ENCODE results near the gene TANGO6.

The TANGO6 gene

GRCh38 chr16:68909099-68909733 is 65.9 kb downstream of the TANGO6 start:
- Mint-ChIP-seq H3K4me3 (no peak overlapping the region), H3K4me1 (no peaks in the 10 kb centered on the region)
- CTCF ChIA-PET = interaction anchor here (0.7 to 1.9 kb wide), 2 partner anchors 215 to 241 kb away, joined by 3 to 5 read pairs; no protein-coding TSS in a partner anchor

GRCh38 chr16:68910051-68910450 is 66.7 kb downstream of the TANGO6 start:
- Mint-ChIP-seq H3K4me3 (no peak overlapping the region), H3K27ac (no peak overlapping the region), H3K4me1 (no peaks in the 10 kb centered on the region), H3K27me3 (no peaks in the 10 kb centered on the region), H3K9me3 (no peaks in the 10 kb centered on the region), H3K36me3 (peaks cover 11% of the 10 kb centered on the region)
- CTCF ChIA-PET = interaction anchor here (0.7 to 1.9 kb wide), 2 partner anchors 214 to 241 kb away, joined by 3 to 5 read pairs; no protein-coding TSS in a partner anchor
- DNase-seq = no peak

More at GRCh38 chr16:68909099-68909733, 65.9 kb downstream of the TANGO6 start:
- no peaks in the 10 kb centered on the region for H3K9me3 Mint-ChIP-seq
- no peak for DNase-seq
- peaks cover 13% of the 10 kb centered on the region for H3K36me3 Mint-ChIP-seq
- no peak overlapping the region for H3K27ac Mint-ChIP-seq
- H3K27me3 Mint-ChIP-seq = no peaks in the 10 kb centered on the region

- Mint-ChIP-seq H3K4me3 (no peak overlapping the region), H3K36me3 (peaks cover 10% of the 10 kb centered on the region), H3K27me3 (no peaks in the 10 kb centered on the region), H3K27ac (no peak overlapping the region), H3K4me1 (no peaks in the 10 kb centered on the region), H3K9me3 (no peaks in the 10 kb centered on the region)
- CTCF ChIA-PET = interaction anchor here (0.9 kb wide), 1 partner anchor 247 kb away, joined by 3 read pairs; no protein-coding TSS in a partner anchor
- DNase-seq = no peak
Measured at GRCh38 chr16:68915589-68915988, 72.3 kb downstream of the TANGO6 start.

GRCh38 chr16:68917541-68917940 is 74.2 kb downstream of the TANGO6 start:
- H3K36me3 Mint-ChIP-seq = peaks cover 16% of the 10 kb centered on the region
- no peaks in the 10 kb centered on the region for H3K27me3 Mint-ChIP-seq
- H3K4me1 Mint-ChIP-seq = no peaks in the 10 kb centered on the region
- no peak overlapping the region for H3K4me3 Mint-ChIP-seq
- no peaks in the 10 kb centered on the region for H3K9me3 Mint-ChIP-seq
- no peak overlapping the region for H3K27ac Mint-ChIP-seq
- DNase-seq = no peak
- CTCF ChIA-PET = no interaction called here

- DNase-seq = no peak
- no peaks in the 10 kb centered on the region for H3K27me3 Mint-ChIP-seq
- H3K27ac Mint-ChIP-seq = no peak overlapping the region
- peaks cover 20% of the 10 kb centered on the region for H3K36me3 Mint-ChIP-seq
- no peaks in the 10 kb centered on the region for H3K9me3 Mint-ChIP-seq
- CTCF ChIA-PET = interaction anchor here (0.7 kb wide), 1 partner anchor 71 kb away, joined by 3 read pairs; no protein-coding TSS in a partner anchor
- no peak overlapping the region for H3K4me3 Mint-ChIP-seq
- no peaks in the 10 kb centered on the region for H3K4me1 Mint-ChIP-seq
Measured at GRCh38 chr16:68920349-68920748, 77.0 kb downstream of the TANGO6 start.

- DNase-seq = no peak
- CTCF ChIA-PET = no interaction called here
Measured at GRCh38 chr16:68921637-68922036, 78.3 kb downstream of the TANGO6 start.

GRCh38 chr16:68923116-68923515 is 79.8 kb downstream of the TANGO6 start:
- peaks cover 31% of the 10 kb centered on the region for H3K36me3 Mint-ChIP-seq
- H3K27ac Mint-ChIP-seq = no peak overlapping the region

More at GRCh38 chr16:68921637-68922036, 78.3 kb downstream of the TANGO6 start:
- H3K27ac Mint-ChIP-seq = peak overlapping the region; percentile 7
- no peaks in the 10 kb centered on the region for H3K27me3 Mint-ChIP-seq
- H3K36me3 Mint-ChIP-seq = peaks cover 20% of the 10 kb centered on the region
- H3K9me3 Mint-ChIP-seq = no peaks in the 10 kb centered on the region
- no peaks in the 10 kb centered on the region for H3K4me1 Mint-ChIP-seq
- no peak overlapping the region for H3K4me3 Mint-ChIP-seq

GRCh38 chr16:68927018-68927417 is 83.7 kb downstream of the TANGO6 start:
- no peaks in the 10 kb centered on the region for H3K9me3 Mint-ChIP-seq
- DNase-seq = no peak
- no peak overlapping the region for H3K27ac Mint-ChIP-seq
- no peak overlapping the region for H3K4me3 Mint-ChIP-seq
- peaks cover 44% of the 10 kb centered on the region for H3K36me3 Mint-ChIP-seq
- no peaks in the 10 kb centered on the region for H3K27me3 Mint-ChIP-seq
- CTCF ChIA-PET = no interaction called here
- H3K4me1 Mint-ChIP-seq = no peaks in the 10 kb centered on the region

More at GRCh38 chr16:68923116-68923515, 79.8 kb downstream of the TANGO6 start:
- Mint-ChIP-seq H3K4me3 (no peak overlapping the region), H3K27me3 (no peaks in the 10 kb centered on the region), H3K9me3 (no peaks in the 10 kb centered on the region), H3K4me1 (no peaks in the 10 kb centered on the region)
- CTCF ChIA-PET = no interaction called here
- DNase-seq = no peak

GRCh38 chr16:68931196-68931595 is 87.9 kb downstream of the TANGO6 start:
- CTCF ChIA-PET = no interaction called here
- Mint-ChIP-seq H3K4me1 (peaks cover 9% of the 10 kb centered on the region), H3K4me3 (no peak overlapping the region), H3K27ac (no peak overlapping the region), H3K9me3 (no peaks in the 10 kb centered on the region), H3K27me3 (no peaks in the 10 kb centered on the region), H3K36me3 (peaks cover 44% of the 10 kb centered on the region)
- DNase-seq = no peak

- Mint-ChIP-seq H3K27ac (no peak overlapping the region), H3K9me3 (no peaks in the 10 kb centered on the region), H3K4me1 (peaks cover 9% of the 10 kb centered on the region), H3K4me3 (no peak overlapping the region), H3K27me3 (no peaks in the 10 kb centered on the region), H3K36me3 (peaks cover 28% of the 10 kb centered on the region)
- CTCF ChIA-PET = no interaction called here
- DNase-seq = no peak
Measured at GRCh38 chr16:68934402-68934801, 91.1 kb downstream of the TANGO6 start.

- H3K27me3 Mint-ChIP-seq = no peaks in the 10 kb centered on the region
- CTCF ChIA-PET = no interaction called here
- no peak overlapping the region for H3K4me3 Mint-ChIP-seq
- H3K9me3 Mint-ChIP-seq = no peaks in the 10 kb centered on the region
- peaks cover 26% of the 10 kb centered on the region for H3K36me3 Mint-ChIP-seq
- DNase-seq = no peak
- H3K27ac Mint-ChIP-seq = no peak overlapping the region
- peaks cover 9% of the 10 kb centered on the region for H3K4me1 Mint-ChIP-seq
Measured at GRCh38 chr16:68935008-68935407, 91.7 kb downstream of the TANGO6 start.

- Mint-ChIP-seq H3K9me3 (no peaks in the 10 kb centered on the region), H3K27ac (no peak overlapping the region), H3K4me1 (peaks cover 9% of the 10 kb centered on the region), H3K36me3 (peaks cover 18% of the 10 kb centered on the region), H3K4me3 (no peak overlapping the region), H3K27me3 (no peaks in the 10 kb centered on the region)
- no peak for DNase-seq
- CTCF ChIA-PET = no interaction called here
Measured at GRCh38 chr16:68936736-68937631, 93.7 kb downstream of the TANGO6 start.

- peaks cover 11% of the 10 kb centered on the region for H3K9me3 Mint-ChIP-seq
- DNase-seq = no peak
- H3K27ac Mint-ChIP-seq = no peak overlapping the region
- peaks cover 31% of the 10 kb centered on the region for H3K36me3 Mint-ChIP-seq
- CTCF ChIA-PET = no interaction called here
- H3K4me1 Mint-ChIP-seq = peaks cover 3% of the 10 kb centered on the region
- H3K27me3 Mint-ChIP-seq = no peaks in the 10 kb centered on the region
- H3K4me3 Mint-ChIP-seq = no peak overlapping the region
Measured at GRCh38 chr16:68939692-68940320, 96.5 kb downstream of the TANGO6 start.

- CTCF ChIA-PET = no interaction called here
- H3K4me3 Mint-ChIP-seq = no peak overlapping the region
- DNase-seq = no peak
- H3K27me3 Mint-ChIP-seq = no peaks in the 10 kb centered on the region
- H3K27ac Mint-ChIP-seq = no peak overlapping the region
- peaks cover 12% of the 10 kb centered on the region for H3K9me3 Mint-ChIP-seq
- peaks cover 38% of the 10 kb centered on the region for H3K36me3 Mint-ChIP-seq
- H3K4me1 Mint-ChIP-seq = no peaks in the 10 kb centered on the region
Measured at GRCh38 chr16:68940816-68941215, 97.5 kb downstream of the TANGO6 start.

All from activated naive CD4-positive, alpha-beta T cell treated with anti-CD3 and anti-CD28 coated beads, Interleukin-2, amount 10 ng/mL, durations not matched to agents 7 days and 5 days (primary cell).